HT1080 (cell line): ENCODE results near the gene CLECL1. TPM values are rescaled to one million over a fixed set of nuclear protein-coding genes. Genes with fewer than 3 reads are reported as not detected.
A peak's percentile ranks its signal among the peaks of the same experiment; 100 is the strongest.
"Not testable (repeated sequence)": the region's sequence is repeated elsewhere in the genome, so short reads cannot be mapped to it uniquely, and the experiment has no call there.

Source experiments
- DNase-seq: peaks from one replicate; pipeline ENCODE4 v3.0.0-alpha.2; 2015; ENCODE audit warnings: low read depth
- total RNA-seq: library from RNA; depleted of rRNA; stranded (reverse); fragments of >200 nt; shearing (Covaris generic); gene quantifications from 2 replicates; pipeline ENCODE4 v1.2.3, GENCODE V29; 2014; rRNA removed

Gene CLECL1
- total RNA-seq, 1 experiment from 2014 or later, result not detected

GRCh38 chr12:9698681-9699080 lies 34.2 kb downstream of the CLECL1 start:
- no peak for DNase-seq

- no peak for DNase-seq
Measured at GRCh38 chr12:9697619-9698018, 35.3 kb downstream of the CLECL1 start.

GRCh38 chr12:9695661-9696060 lies 37.2 kb downstream of the CLECL1 start:
- not testable (repeated sequence) for DNase-seq

GRCh38 chr12:9695150-9695549 lies 37.7 kb downstream of the CLECL1 start:
- DNase-seq, result peak; percentile 3

GRCh38 chr12:9694241-9694640 lies 38.7 kb downstream of the CLECL1 start:
- no peak for DNase-seq

GRCh38 chr12:9692909-9693308 lies 40.0 kb downstream of the CLECL1 start:
- no peak for DNase-seq

GRCh38 chr12:9687228-9687627 lies 45.7 kb downstream of the CLECL1 start:
- DNase-seq, result peak; percentile 75

GRCh38 chr12:9685915-9686314 lies 47.0 kb downstream of the CLECL1 start:
- no peak for DNase-seq

GRCh38 chr12:9685366-9685765 lies 47.5 kb downstream of the CLECL1 start:
- DNase-seq, result not testable (repeated sequence)

GRCh38 chr12:9682949-9683348 lies 49.9 kb downstream of the CLECL1 start:
- not testable (repeated sequence) for DNase-seq

- not testable (repeated sequence) for DNase-seq
Measured at GRCh38 chr12:9682508-9682907, 50.4 kb downstream of the CLECL1 start.

GRCh38 chr12:9674226-9674590 lies 58.7 kb downstream of the CLECL1 start:
- no peak for DNase-seq

GRCh38 chr12:9673404-9674225 lies 59.3 kb downstream of the CLECL1 start:
- peak; percentile 98 for DNase-seq

Other genes starting within 250 kb of the CLECL1 start
- gene KLRB1, start 125.2 kb downstream of the CLECL1 start, total RNA-seq, result not detected in 2 replicates
- gene CLEC2D, start 63.4 kb downstream of the CLECL1 start, total RNA-seq, result 1.0 and 1.7 TPM in 2 replicates
- gene CD69, start 27.8 kb upstream of the CLECL1 start, total RNA-seq, result 0.16 TPM in 1 of 2 replicates, not detected in the other
- gene KLRF1, start 94.4 kb upstream of the CLECL1 start, total RNA-seq, result not detected in 2 replicates
- gene CLEC2B, start 136.3 kb upstream of the CLECL1 start, total RNA-seq, result 0.19 and 0.60 TPM in 2 replicates
- gene KLRF2, start 148.4 kb upstream of the CLECL1 start, total RNA-seq, result not detected in 2 replicates
- not detected in 2 replicates for gene CLEC2A, start 199.3 kb upstream of the CLECL1 start, total RNA-seq
- gene CLEC12A, start 238.3 kb upstream of the CLECL1 start, total RNA-seq, result not detected in 2 replicates